ENCODE data around the gene WNK4. TPM values are rescaled to one million over a fixed set of nuclear protein-coding genes. Genes with fewer than 3 reads are reported as not detected.

WNK4 gene
- total RNA-seq, 4 donors from 2014 or later = 0.16 to 0.85 (median 0.19) TPM; not detected in 1

DNA sequence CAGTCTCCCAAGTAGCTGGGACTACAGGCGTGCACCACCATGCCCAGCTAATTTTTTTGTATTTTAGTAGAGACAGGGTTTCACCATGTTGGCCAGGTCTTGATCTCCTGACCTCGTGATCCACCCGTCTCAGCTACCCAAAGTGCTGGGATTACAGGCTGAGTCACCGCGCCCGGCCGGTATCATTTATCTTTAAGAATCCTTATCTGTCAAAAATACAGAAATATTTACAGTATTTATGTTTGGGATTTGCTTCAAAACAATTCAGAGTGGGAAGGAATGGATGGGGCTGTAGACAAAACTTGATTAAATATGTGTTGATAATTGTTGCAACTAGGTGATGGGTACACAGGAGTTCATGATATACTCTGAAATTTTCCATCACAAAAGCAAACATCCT, 40.8 kb downstream of the WNK4 start:
- TF ChIP-seq, protein P1, sequence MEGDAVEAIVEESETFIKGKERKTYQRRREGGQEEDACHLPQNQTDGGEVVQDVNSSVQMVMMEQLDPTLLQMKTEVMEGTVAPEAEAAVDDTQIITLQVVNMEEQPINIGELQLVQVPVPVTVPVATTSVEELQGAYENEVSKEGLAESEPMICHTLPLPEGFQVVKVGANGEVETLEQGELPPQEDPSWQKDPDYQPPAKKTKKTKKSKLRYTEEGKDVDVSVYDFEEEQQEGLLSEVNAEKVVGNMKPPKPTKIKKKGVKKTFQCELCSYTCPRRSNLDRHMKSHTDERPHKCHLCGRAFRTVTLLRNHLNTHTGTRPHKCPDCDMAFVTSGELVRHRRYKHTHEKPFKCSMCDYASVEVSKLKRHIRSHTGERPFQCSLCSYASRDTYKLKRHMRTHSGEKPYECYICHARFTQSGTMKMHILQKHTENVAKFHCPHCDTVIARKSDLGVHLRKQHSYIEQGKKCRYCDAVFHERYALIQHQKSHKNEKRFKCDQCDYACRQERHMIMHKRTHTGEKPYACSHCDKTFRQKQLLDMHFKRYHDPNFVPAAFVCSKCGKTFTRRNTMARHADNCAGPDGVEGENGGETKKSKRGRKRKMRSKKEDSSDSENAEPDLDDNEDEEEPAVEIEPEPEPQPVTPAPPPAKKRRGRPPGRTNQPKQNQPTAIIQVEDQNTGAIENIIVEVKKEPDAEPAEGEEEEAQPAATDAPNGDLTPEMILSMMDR (IDR thresholded peaks at IDR 0.05; ENCODE audit: low read depth) = no peak

DNA sequence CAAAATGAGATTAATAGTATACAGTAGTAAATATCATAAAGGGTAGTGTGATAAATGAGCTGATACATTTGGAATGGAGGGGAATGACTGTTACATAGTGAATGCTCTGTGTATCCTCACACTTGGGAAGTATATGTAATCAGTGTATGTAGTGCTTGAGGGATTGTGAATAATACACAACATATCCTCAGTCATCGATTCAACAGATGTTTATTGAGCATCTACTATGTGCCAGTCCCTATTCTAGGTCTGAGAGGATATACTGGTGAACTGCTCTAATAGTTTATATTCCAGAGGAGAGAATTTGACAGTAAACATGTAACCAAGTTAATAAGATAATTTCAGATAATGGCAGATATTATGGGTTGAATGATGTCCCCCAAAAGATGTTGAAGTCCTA, 47.1 kb downstream of the WNK4 start:
- TF ChIP-seq, protein P1 (IDR thresholded peaks at IDR 0.05; ENCODE audit: low read depth) = no peak

DNA sequence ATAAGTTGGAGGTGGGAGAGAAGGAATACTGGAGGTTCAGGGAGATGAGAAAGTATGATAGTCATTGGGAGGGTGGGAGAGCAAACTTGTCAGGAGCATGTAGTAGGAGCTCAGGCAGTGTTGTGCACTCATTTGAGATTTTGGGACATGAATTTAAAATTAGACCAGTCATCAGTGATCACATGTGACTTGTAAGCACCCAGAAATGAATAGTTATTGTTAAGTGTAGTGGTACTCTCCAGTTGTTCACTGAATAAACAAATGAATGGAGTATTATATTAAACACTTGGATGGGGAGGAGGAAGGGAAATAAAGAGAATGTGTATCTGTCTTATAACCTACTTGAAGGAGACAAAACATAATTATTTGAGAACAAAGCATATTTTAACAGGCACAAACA, 50.6 kb downstream of the WNK4 start:
- TF ChIP-seq, protein P1 (IDR thresholded peaks at IDR 0.05; ENCODE audit: low read depth) = no peak

DNA sequence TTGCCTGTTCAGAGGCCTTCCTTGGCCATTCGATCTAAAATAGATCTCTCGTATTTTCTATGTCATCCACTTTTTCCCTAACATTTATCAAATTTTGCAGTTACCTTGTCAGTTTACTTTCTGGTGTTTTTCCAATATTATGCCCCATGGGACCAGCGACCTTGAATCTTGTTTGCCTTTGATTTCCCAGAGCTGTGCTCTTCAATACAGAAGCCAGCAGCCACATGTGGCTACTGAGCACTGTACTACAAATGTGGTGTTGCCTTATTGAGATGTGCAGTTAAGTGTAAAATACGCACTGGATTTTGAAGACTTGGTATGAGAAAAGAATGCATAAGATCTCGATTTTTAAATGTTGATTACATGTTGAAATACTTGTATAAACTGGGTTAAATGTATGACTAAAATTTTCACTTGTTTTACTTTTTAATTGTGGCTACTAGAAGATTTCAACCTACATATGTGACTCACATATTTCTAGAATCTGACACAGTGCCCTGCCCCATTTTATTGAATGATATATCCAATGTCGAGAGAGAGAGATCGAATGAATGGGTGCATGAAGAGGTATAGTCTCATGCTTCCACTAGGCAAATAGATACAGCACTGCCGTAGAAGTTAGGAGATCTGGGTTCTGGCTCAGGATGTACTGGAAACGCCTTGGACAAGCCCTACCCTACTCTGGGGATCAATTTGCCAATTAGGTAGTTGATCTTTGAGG, 52.0 kb downstream of the WNK4 start:
- TF ChIP-seq, protein P1 (IDR thresholded peaks at IDR 0.05; ENCODE audit: low read depth) = no peak

DNA sequence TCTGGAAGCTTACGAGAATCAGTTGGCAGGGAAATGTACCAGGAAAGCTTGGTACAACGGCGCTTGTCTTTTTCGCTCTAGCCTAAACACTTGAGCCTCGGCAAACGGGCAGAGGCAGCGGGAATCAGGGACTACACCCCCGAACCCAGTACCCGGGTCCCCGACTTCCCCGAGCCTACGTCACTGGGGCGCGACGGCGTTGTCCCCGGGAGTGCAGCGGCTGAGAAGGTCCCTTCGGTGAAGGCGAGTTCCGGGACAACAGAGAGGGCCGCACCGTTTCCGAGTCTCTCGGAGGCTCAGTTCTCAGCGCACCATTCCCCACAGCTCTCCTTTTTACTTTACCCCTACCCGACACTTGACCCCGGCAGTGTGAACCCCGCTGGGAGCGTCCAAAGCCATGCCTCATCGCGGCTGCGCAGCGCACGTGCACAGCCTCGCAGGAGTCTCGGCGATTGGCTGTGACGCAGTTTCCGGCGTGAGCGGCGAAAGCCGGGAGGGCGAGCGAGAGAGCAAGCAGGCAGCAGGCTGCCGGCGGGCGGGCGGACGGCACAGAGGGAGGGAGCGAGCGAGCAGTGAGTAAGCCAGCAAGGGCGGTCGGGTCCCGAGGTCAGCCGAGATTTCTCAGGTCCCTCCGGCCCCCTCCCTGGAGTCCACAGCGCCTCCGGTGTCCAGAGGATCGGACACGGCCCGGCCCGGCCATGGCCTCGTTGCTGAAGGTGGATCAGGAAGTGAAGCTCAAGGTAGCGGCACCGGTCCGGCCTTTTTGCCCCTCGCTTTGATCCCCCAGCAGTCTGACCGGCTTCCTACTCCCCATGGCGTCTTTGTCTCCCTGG, 52.7 kb downstream of the WNK4 start, which contains the start of gene PSME3:
TSS of gene PSME3 (plus strand) at position 464 of the 833 bp plus-strand sequence. CDS start at position 699, 235 bp downstream.
- TF ChIP-seq, protein P1 (IDR thresholded peaks at IDR 0.05; ENCODE audit: low read depth) = no peak

DNA sequence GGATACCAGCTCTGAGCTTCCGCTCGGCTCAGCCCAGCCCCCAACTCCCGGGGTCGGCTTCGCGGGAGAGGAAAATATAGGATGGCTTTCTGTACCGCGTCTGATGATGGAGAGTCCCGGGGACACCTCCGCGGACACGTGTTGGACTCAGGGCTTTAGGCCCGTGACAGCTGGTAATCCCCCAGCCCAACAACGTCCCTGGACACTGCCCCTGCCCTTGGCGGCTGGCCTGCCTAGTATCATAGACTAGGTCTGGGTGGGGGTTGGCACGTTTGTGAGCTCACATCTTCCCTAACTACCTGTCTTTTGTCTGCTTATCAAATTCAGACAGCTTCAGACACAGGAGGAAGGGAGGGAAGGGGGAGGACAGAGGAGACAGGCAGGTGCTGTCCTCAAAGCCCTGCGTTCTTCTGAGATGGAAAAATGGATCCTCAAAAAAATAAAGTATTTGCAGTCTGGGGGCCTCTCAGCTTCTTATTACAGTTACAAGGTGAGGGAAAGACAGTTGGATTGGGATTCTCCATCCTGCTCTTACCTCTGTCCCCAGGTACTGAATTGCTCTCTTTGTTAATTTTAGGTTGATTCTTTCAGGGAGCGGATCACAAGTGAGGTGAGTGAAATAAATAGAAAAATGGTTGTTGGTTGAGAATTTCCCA, 53.5 kb downstream of the WNK4 start:
- TF ChIP-seq, protein P1 (IDR thresholded peaks at IDR 0.05; ENCODE audit: low read depth) = no peak

DNA sequence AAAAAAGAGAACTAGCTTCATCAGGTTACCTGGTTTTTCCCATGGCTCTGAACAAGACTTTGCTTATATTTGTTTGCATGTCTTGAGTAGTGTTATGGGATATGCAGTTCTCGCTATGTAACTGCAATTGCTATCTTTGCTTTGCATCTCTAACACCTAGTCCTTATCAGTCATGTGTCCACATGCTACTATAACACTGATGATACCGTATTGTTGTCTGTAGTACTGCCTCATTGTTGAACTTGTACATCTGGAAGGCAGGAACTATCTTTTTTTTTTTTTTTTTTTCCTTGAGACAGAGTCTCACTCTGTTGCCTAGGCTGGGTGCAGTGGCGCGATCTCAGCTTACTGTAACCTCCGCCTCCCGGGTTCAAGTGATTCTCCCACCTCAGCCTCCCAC, 55.3 kb downstream of the WNK4 start:
- TF ChIP-seq, protein P1 (IDR thresholded peaks at IDR 0.05; ENCODE audit: low read depth) = no peak

Data from subcutaneous adipose tissue (tissue), 4 donors.